Transverse colon (tissue), 3 donors: ENCODE measurements around the gene PLEKHA1.

Experiments
- EP300 ChIP-seq: sonication (generic); formaldehyde crosslinking; IDR thresholded peaks from one replicate; pipeline ENCODE4 v1.6.1; 2017; ENCODE audit warnings: antibody characterized with exemption, low read depth
- POLR2A ChIP-seq: fragments of 450-650 bp; IDR thresholded peaks from one replicate; pipeline ENCODE4 v1.6.1; 2016; ENCODE audit warnings: antibody characterized with exemption, mild to moderate bottlenecking, moderate library complexity
- TF ChIP-seq, protein P1 (sequence below), 5 experiments: fragments of 200-600 bp in 3 of 5; fragments of 450-650 bp in 2 of 5; sonication (generic) in 3 of 5; IDR thresholded peaks; 1 replicate in 2 of 5; 2 replicates in 3 of 5; pipeline ENCODE4 v1.5.1; 2016 to 2017; ENCODE audit warnings: antibody characterized with exemption in 5 of 5, inconsistent platforms in 3 of 5, mild to moderate bottlenecking in 2 of 5, moderate library complexity in 1 of 5

- TF ChIP-seq POLR2A (no peak), EP300 (no peak)
- TF ChIP-seq, protein P1, sequence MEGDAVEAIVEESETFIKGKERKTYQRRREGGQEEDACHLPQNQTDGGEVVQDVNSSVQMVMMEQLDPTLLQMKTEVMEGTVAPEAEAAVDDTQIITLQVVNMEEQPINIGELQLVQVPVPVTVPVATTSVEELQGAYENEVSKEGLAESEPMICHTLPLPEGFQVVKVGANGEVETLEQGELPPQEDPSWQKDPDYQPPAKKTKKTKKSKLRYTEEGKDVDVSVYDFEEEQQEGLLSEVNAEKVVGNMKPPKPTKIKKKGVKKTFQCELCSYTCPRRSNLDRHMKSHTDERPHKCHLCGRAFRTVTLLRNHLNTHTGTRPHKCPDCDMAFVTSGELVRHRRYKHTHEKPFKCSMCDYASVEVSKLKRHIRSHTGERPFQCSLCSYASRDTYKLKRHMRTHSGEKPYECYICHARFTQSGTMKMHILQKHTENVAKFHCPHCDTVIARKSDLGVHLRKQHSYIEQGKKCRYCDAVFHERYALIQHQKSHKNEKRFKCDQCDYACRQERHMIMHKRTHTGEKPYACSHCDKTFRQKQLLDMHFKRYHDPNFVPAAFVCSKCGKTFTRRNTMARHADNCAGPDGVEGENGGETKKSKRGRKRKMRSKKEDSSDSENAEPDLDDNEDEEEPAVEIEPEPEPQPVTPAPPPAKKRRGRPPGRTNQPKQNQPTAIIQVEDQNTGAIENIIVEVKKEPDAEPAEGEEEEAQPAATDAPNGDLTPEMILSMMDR (IDR thresholded peaks at IDR 0.05): no peak
Measured at GRCh38 chr10:122473116-122473515, 98.6 kb downstream of the PLEKHA1 start.
